Activated gamma-delta T cell treated with Interleukin-2 at 50 U/mL for 16 hours (primary cell): ENCODE data around the gene MACROH2A1.

Source experiments
- DNase-seq: peaks from one replicate; pipeline ENCODE4 v3.0.0-alpha.2; 2020

MACROH2A1 gene

GRCh38 chr5:135398855-135399793, at the start of gene MACROH2A1:
TSS of gene MACROH2A1 (minus strand) at chr5:135399231. CDS start at chr5:135389093, 10,138 bp downstream.
- peak; percentile 75 for DNase-seq

DNA sequence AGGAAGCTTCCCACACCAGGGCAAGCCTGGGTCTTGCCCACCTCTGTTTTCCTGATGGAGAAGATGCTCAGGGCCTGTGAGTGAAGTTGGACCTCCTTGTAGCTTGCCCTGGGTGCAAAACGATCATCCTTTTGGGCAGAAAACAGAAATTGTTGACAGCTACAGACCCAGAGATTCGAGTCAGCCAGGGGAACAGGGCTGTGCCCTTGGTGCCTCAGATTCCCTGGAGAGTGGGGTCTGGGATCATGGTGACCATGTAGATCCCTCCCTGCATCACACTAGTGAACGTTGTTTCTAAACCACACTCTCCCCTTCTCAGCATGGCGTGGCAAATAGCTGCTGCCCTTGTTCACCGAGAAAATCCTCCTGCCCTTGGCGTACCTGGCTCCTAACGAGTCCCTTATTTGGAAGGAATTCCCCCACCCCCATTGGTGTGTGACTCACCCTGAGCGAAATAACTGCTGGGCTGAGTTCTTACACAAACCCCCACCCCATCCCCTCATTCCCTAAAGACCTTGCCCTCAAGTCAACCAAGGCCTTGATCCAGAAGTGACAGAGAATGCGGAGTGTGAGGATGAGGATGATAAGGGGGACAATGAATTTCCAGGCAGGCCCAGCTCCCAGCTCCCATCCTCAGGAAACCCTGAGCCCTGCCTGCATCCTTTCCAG, 49.2 kb upstream of the MACROH2A1 start:
- DNase-seq = no peak

DNA sequence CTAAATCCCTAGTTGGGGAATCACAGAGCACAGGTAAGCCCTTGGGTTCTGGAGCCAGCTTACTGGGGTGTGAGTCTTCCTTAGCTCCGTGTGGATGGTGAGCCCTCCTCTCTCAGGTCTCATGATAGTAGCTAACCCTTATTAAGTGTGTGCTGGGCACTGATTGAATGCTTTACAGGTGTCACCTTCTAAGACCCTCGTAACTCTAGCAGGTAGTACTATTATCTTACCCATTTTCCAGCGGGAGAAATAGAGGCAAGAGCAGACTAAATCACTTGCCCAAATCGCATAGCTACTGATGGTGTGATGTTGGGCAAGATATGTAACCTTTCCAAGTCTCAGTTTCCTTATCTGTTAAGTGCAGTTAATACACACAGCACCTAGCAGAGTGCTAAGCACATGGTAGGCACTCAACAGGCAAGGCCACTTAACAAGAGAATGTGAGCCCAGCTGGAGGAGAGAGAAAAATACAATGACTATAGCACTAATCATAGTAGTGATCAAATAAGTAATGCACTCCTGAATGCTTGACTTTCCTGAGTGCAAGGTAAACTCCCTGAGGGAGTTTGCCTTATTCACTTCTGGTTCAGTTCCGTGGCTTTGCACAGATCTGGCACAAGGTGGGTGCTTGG, 48.4 kb upstream of the MACROH2A1 start, which contains the start of gene DCANP1:
Gene DCANP1 (minus strand): TSS at position 51 of the 632 bp plus-strand sequence. CDS start 240 bp downstream, outside the sequence.
- DNase-seq = no peak

- no peak for DNase-seq
Observed at GRCh38 chr5:135446615-135447014, 47.6 kb upstream of the MACROH2A1 start.

DNA sequence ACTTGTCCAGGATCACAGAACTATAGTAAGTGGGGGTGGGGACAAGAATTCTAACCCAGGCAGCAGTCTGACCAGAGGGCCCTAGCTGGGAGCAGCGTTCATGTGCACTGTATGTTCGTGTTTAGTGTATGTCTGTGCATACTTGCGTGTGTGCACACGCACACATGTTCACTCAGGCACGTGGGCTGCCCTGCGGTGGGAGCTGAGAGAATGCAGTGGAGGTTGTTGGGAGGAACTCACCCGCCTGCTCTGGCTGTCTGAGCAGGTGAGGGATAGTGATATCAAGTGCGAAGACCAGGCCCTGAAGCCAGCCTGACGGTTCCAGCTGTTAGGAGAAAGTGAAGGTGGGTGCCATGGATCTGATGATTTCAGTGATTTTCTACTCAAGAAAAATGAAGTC, 47.2 kb upstream of the MACROH2A1 start:
- DNase-seq = no peak

GRCh38 chr5:135445306-135445985, 46.4 kb upstream of the MACROH2A1 start:
- no peak for DNase-seq

DNA sequence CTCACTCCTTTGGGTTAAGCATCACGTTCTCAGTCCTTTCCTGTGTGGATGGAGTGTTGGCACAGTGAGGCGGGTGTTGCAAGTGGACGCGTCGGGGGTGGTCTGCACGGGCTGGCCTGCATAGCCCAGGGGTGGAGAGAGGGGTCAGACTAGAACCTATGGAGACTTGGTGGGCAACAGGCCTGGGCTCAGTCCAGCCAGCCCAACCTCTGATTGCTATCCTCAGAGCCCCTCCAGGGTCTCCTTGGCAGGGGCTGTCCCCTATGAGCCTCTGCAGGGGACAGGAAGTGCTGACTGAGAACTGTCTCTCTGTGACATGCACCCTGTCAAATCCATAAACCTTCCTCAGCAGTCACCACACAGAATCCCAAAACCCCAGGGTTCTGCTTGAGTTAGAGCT, 45.9 kb upstream of the MACROH2A1 start:
- no peak for DNase-seq

- DNase-seq = no peak
Observed at GRCh38 chr5:135444360-135444759, 45.3 kb upstream of the MACROH2A1 start.

DNA sequence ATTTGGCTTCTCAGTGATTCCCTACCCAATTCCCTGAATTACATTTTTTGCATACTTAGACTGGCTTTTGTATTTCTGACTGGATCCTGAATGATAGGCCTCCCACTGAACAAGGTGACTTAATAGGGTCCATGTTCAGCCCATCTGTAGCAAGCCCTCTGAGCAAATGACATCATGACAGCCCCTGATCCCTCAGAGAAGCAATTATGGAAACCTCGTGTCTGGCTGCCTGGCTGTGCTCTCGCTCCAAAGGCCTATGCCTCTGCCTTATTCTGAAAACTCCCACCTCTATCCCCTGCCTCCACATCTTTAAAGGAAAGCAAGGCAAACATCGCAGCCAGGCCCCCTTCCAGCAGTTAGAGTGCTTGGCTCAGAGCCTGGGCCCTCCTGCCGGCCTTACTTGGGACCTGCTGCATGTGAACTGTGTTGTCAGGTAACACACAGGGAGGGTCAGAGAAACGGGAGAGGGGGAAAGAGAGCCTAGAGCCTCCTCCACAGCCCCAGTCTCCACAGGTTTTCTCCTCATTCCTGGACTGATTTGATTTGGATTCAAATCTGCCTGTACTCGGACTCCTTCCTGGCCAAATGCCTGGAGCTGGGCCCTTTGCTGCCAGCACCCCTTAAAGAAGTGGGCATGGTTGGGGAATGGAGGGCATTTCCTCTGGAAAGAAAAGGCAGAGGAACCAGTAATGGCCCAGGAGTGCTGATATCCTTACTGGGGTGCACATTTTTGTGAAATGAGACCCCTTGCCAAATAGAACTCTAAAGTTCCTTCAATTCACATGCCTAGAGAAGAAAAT, 44.3 kb upstream of the MACROH2A1 start:
- DNase-seq = no peak

DNA sequence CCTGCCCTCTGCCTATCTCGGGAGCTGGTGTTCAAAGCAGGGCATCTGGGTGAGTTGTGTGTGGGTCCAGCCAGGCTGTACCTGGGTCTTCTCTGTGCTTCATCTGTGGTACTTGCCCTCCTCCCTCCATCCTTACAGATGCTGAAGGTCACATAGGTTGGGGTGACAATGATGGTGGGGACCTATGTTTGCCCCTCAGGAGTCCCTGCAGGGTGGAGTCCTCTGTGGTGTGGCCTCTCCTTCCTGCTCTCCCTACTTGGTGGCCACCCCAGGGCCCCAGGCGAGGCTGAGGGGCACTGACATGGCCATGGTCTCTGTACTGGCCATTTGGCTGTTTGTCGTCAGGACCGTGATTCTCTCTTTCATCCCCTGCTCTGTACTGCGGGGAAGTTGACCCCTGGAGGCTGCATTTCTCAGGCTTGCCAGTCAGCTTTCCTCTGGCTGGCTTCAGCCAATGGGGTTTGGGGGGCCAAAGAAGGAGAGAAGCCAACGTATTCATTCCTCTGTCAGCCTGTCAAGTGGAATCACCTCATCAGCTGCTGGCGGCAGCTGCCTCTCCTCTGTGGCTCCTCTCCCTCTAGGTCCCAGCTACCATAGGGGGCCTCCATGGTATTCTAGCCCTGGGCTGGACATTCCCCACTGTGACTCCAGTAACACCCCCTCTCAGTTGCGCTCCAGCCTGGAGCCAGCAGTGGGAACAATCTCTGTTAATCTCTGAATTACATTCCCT, 43.6 kb upstream of the MACROH2A1 start:
- DNase-seq = no peak

DNA sequence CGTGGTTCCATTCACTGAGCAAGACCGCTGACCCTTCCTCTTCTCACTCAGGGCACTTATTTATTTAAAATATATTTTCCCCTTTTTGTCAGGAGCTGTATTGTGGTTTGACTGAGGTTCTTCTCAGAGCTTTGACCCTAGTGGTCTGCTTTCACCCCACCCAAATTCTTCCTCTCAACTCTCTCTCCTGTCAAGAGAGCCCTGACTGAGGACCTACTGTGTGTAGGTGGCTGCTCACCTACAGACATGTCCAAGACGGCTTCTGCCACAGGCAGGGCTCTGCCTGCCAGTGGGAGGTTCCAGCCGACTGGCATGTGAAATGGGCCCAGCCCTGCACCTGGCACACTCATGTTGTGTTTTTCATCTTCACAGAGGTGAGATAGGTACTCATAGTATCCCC, 42.9 kb upstream of the MACROH2A1 start:
- no peak for DNase-seq

- DNase-seq = no peak
Observed at GRCh38 chr5:135441350-135441831, 42.4 kb upstream of the MACROH2A1 start.

GRCh38 chr5:135440916-135441315, 41.9 kb upstream of the MACROH2A1 start:
- DNase-seq = no peak

GRCh38 chr5:135439231-135440205, 40.5 kb upstream of the MACROH2A1 start:
- DNase-seq = no peak

GRCh38 chr5:135438636-135439221, 39.7 kb upstream of the MACROH2A1 start:
- DNase-seq = no peak

- DNase-seq = no peak
Observed at GRCh38 chr5:135437796-135438560, 38.9 kb upstream of the MACROH2A1 start.

GRCh38 chr5:135437422-135437795, 38.4 kb upstream of the MACROH2A1 start:
- DNase-seq = no peak

DNA sequence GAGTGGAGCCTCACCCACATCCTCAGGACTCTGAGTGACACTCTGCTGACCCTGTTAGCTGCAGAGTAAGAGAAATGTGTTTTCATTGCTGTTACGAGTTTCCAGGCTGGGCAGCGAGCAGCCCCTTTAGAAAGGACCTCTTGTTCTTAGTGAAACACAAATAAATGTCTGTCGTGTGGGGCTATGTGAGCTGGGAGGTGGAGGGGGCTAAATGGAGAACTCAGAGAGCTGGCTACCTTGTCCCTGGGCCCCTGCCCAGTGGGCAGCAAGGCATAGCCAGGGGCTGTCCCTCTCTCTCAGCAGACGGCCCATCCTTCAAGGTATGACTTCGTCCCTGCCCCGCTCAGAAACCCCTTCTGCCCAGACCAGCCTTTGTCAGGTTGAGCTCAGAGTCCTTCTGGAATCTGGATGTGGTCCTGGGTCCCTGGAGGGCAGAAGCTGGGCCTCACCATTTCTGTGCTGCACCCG, 38.0 kb upstream of the MACROH2A1 start:
- no peak for DNase-seq
